GM18873 (cell line): ENCODE measurements around the gene RING1.

Experiments used
- ATAC-seq: cut with Tn5 transposase; IDR thresholded peaks from one replicate; pipeline ENCODE4 v1.9.1; 2021; ENCODE audit warnings: mild to moderate bottlenecking, moderate library complexity, moderate number of reproducible peaks; ENCODE audit not compliant: unreplicated experiment, low FRiP score

Gene RING1

DNA sequence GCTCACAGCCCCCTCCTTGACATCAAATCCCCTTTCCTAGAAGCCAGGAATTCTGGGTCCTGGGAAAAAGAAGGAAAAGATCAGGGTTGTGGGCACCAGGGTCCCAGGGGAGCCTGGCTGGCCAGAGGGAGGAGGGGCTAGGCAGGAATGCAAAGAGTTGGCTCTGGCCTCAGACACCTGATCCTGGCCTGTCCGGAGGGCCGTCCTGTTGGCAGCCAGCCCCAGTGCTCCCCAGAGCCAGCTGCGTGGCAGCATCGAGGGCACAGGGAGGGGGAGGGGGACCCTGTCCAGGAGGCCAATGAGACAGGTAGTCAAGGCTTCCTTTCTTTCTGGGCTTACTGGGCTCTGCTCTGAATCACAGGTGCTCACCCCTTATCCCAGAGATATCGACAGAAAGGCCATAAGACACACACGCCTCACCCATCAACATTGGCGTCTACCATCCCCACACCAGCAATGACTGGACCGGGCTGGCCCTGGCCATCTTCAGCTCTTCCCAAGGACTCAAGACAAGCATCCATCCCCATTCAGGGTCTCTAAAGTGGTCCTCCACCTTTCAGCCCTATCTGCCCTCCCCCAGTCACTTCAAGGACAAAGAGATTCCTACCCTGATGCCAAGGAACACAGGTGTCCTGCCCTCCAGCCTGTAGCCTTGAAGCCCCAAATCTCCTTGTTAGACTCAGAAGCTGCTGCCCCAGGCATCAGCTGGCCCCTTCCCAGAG is 16.8 kb upstream of the RING1 start:
- no peak for ATAC-seq

GRCh38 chr6:33192105-33192646 is 16.1 kb upstream of the RING1 start, which contains the start of gene COL11A2:
Gene COL11A2 (minus strand): TSS chr6:33192467. CDS start chr6:33192240, 227 bp downstream.
- ATAC-seq = no peak

GRCh38 chr6:33192671-33193602 is 15.4 kb upstream of the RING1 start:
- no peak for ATAC-seq

DNA sequence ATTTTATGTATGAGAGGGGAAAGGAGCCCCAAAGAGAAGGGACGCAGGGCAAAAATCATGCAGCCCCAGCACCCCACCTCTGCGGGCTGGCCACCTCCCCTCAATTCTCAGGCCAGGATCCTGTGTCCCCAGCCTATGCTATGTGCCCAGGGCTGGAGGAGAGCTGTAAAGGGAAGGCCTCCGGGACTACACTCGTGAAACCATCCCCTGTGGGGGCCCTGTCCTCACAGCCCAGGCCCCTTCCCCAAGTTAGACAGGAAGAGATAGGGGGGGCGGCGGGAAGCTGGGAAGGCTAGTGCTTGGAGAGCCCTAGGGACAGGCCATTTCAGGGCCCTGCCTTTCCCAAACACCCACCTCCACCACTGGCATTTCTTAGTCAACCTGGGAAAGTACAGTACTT is 14.7 kb upstream of the RING1 start:
- no peak for ATAC-seq

DNA sequence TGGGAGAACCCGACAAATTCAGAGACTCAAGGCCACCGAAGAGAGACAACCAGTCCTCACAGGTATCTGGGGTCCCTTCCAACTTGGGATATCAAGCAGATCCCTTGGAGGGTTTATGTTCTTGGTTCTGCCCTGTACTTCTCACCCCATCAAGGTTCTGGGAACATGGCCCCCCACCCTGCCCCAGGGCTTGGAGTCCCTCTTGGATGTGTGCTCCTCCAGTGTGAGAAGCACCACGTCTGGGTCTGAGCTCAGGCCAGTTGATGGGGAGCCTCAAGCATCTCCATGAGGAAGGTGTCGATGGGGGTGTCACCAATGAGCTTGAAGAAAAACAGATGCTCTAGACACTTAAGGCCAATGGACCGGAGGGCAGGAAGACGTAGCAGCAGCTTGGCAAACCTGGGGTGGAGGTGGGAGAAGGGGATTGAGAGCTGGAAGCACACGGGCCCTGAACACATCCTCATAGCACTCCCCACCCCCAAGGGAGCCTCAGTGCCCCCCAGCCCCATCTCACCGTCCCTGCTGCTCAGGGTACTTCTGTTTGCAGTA is 13.8 kb upstream of the RING1 start:
- no peak for ATAC-seq

GRCh38 chr6:33195304-33196165 is 12.8 kb upstream of the RING1 start:
- no peak for ATAC-seq

- ATAC-seq = no peak
Observed at GRCh38 chr6:33197431-33198048, 10.8 kb upstream of the RING1 start.

GRCh38 chr6:33198159-33198852 is 10.0 kb upstream of the RING1 start:
- ATAC-seq = no peak

GRCh38 chr6:33198853-33199436 is 9.4 kb upstream of the RING1 start:
- no peak for ATAC-seq

DNA sequence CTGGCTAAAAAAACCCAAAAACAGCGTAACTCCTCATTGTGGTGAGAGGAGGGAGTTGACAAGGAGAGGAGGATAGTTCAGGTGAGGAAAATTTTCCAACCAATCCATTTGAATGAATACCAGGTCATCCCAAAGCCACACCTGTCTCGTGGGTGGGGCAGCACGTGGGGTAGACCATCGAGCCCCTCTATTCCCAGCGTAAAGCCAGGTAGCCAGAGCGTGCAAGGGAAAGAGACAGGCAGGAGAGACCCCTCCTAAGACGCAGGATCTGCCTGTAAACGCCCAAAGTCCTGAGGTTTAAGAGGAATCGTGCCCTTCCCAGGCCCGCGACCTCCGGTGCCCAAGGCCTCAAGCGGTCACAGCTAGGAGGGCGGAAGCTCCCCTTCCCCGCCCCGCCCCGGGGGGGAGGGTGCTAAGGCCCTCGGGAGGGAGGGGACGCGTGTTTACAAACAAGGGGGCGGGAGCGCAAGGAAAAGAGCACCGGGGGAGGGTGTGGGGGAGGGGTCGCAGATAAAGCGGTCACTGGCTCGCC is 8.5 kb upstream of the RING1 start:
- peak; percentile 19 for ATAC-seq

DNA sequence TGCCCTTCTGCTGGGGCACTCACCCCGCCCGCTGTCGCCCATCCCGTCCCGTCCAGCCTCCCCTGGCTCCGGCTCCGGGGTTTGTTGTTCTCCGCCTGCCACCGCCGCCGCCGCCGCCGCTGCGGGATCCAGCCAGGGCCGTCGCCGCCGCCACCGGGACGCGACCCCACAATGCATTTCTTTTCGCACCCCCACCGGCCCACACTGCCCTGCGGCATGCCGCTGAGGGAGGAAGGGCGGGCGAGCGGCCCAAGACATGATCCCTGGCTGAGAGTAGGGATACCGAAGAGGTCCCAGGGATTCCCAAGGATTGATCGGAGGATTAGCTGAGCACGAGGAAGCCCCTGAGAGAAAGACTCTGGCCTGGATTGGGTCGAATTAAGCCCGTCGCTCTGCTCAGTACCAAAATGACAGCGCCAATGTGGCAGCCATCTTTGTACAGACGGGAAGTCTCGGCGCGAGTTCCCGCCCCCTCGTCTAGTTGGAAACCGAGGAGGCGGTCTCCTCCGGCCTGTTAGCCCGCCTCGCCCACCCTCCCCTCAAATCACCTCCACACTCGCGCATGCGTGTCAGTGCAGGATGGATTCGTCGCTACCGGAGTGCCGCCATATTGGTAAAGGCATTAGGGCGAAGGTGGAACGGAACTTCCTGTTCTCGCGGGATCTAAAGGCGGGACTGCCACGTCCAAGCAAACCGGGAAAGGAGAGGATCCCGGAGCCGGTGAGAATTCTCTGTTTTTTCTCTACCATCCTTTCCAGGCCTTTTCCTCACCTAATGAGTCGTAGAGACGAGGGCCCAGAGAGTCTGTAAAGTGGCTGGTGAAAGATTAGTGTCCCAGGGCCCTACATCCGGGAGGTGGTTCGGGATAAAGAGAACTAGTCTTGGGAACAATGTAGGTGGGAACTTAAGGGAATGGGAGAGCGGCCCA is 7.8 kb upstream of the RING1 start, which contains the start of the genes RXRB and SLC39A7:
TSS of gene RXRB (minus strand) at position 447 of the 928 bp plus-strand sequence. CDS start at position 258, 189 bp downstream.
TSS of gene SLC39A7 (plus strand) at position 649 of the 928 bp plus-strand sequence. CDS start 379 bp downstream, outside the sequence.
- ATAC-seq = peak; percentile 42

GRCh38 chr6:33201147-33201545 is 7.2 kb upstream of the RING1 start:
- ATAC-seq = no peak

- ATAC-seq = no peak
Observed at GRCh38 chr6:33201935-33202334, 6.4 kb upstream of the RING1 start.

GRCh38 chr6:33202799-33203198 is 5.5 kb upstream of the RING1 start:
- no peak for ATAC-seq

- no peak for ATAC-seq
Observed at GRCh38 chr6:33203443-33204164, 4.7 kb upstream of the RING1 start.

DNA sequence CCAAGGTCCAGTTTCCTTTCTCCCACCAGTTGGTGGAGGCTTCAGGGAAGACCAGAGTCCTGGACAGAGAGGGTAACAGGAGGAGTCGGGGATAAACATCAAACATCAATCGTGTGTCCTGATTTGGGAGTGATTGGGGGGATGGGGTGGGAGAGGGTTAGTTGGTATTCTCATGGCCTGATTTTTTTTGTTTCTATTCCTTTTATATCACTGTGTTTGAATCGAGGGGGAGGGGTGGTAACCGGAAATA is 4.2 kb upstream of the RING1 start:
- no peak for ATAC-seq
